NCI-H1105 (cell line): ENCODE data around the gene LGI4.

Experiments
- DNase-seq: peaks from one replicate; lab custom pipeline; 2025; lab: John Stamatoyannopoulos, UW

LGI4 gene

DNA sequence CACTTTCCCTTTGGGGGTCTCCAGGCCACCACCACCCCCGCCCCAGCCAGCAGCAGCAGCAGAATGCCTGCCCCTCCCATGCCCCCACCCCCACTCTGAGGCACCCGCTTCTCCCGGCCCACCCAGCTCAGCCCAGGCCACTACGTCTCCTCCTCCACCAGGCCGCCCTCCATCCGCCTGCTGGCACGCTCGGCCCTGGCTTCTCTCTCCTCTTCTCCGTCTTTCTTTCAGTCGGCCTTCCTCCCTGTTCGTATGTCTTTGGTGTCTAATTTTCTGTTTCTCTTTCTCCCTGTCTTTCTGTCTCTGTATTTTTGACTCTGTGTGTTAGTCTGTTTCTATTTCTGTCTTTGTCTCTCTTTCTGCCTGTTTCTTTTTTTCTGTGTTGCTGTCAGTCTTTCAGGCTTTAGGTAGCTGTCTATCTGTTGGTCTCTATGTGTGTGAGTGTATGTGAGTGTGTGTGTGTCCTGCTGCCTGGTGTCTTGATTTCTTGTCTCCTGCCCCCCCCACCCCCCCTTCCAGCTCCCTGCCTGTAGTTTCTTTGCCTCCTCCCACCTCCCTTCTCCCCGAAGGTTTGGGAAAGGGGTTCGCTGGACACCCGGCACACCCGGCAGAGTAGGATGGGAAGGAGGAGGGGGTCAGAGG, at the start of gene LGI4:
LGI4 (minus strand) TSS at position 459 of the 642 bp plus-strand sequence; CDS start at position 80, 379 bp downstream.
- DNase-seq, result no peak

DNA sequence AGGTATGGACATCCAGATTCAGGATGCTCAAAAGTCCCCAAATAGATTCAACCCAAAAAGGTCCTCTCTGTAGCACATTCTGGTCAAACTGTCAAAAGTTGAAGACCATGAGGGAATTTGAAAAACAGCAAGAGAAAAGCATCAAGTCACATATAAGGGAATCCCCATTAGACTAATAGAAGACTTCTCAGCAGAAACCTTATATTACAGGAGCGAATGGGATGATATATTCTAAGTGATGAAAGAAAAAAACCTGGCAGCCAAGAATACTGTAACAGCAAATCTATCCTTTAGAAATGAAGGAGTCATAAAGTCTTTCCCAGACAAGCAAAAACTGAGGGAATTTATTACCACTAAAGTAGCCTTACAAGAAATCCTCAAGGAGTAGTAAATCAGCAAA, 49.4 kb upstream of the LGI4 start:
- DNase-seq, result no peak

- no peak for DNase-seq
Observed at GRCh38 chr19:35181387-35181786, 46.5 kb upstream of the LGI4 start.

- DNase-seq, result no peak
Observed at GRCh38 chr19:35179830-35180229, 45.0 kb upstream of the LGI4 start.

DNA sequence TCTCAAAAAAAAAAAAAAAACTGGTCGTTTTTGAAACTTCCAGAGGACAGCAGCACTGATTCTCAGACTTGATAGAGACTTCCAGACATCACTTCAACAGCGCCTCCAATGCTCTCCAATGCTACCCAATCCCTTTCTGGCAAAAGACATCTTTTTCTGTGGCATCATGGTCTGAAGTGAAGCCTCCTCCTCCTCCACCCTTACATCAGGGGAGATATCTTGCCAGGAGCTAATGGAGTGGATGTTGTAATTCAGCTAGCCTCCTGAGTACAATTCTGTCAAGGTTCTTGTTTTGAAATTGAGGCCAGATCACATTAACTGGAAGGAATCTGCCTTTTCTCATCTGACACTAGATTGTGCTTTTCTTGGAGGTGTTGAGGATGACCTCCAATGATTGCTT, 43.8 kb upstream of the LGI4 start:
- DNase-seq, result no peak

GRCh38 chr19:35177377-35178274, 42.8 kb upstream of the LGI4 start:
- DNase-seq, result no peak

- no peak for DNase-seq
Observed at GRCh38 chr19:35176181-35176570, 41.3 kb upstream of the LGI4 start.

DNA sequence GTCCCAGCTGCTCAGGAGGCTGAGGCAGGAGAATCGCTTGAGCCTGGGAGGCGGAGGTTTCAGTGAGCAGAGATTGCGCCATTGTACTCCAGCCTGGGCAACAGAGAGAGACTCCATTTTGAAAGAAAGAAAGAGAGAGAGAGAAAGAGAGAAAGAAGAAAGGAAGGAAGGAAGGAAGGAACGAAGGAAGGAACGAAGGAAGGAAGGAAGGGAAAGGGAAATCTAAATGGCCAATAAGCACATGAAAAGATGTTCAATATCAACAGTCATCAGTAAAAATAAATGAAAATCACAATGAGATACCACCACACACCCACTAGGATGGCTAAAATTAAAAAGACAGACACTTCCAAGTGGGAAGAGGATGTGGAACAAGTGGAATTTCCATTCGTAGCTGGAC, 39.4 kb upstream of the LGI4 start:
- DNase-seq, result no peak

DNA sequence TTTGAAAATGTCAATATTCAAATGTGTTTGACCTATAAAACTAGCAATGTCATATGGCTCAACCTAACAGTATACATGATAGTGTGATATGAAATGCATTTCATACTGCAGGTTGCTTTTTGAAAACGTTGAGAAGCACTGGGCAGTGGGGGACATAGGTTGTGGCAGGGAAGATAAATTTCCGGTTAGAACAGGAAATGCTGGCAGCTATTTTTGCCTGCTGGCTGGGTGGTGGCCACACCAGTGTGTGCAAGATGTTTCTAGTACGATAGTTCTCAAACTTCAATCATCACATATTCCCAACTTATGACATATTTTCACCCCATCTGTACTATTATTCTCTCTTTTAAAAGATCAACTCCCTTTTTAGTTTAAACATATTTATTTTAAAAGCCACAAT, 36.9 kb upstream of the LGI4 start:
- no peak for DNase-seq

DNA sequence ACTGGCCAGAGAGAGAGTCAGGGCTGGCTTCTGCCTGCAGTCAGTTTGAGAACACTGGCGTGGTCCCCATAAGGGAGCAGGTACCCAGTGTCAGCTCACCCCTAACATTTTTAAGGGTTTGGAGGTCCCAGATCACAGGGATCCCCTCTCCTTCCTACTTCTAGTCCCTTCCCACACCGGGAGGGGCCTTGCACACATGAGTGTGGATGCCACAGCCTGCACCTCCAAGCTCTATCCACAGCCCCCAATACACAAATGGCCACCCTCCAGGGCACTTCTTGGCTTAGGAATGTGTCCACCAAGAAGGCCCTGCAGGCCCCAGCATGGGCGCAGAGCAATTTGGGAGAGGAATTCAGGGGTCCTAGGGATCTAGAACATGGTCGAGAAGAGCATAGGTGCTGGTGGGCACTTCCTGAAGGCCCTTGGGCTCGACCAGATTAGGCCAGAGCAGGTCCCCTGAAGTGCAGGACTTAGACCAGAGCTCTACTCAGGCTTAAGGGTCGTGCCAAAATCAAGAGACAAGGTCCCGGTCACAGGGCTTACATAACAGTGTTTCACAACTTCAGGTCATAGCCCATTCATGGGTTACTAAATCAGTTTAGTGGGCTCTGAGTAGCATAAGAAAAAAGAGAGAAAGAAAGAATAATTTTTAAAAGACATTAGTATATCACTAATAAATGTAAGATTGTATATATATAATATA, 35.7 kb upstream of the LGI4 start:
- no peak for DNase-seq

GRCh38 chr19:35169221-35169995, 34.5 kb upstream of the LGI4 start:
- no peak for DNase-seq

GRCh38 chr19:35168196-35168595, 33.3 kb upstream of the LGI4 start:
- DNase-seq, result no peak

DNA sequence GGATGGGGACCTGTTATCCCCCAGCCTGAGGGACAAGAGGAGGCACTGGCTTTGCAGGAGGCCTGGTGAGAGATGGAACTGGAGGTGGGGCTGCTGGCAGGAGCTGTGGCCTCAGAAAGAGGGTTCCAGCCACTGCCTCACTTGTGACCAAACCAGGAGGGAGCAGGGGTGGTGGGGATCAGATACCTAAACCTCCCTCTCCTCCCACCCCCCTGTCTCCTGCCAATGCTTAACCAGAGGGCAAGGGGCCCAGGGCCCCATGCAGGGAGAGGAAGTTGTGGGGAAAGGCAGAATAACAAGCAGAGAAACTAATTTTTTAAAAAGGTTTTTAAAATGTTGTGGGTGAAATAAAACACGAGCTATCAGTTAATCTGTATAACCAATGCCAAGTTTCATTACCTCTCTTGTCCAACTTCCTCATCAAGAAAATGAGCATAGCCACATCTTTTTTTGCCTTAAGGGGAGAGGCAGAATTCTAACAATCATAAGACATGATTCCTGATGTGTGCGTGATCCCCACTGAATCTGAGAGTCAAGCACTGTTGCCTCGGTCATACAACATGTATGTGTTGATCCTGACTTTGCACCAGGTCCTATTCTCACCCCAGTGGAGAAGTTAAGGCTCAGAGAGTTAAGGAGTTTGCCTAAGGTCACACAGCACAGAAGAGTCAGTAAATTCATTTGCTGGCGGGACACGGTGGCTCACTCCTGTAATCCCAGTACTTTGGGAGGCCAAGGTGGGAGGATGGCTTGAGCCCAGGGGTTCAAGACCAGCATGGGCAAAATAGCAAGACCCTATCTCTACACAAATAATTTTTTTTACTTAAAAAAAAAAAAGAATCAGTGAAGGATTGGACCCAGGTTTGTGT, 32.6 kb upstream of the LGI4 start:
- DNase-seq, result no peak

- DNase-seq, result no peak
Observed at GRCh38 chr19:35166100-35167063, 31.5 kb upstream of the LGI4 start.

GRCh38 chr19:35165200-35166058, 30.6 kb upstream of the LGI4 start:
- DNase-seq, result no peak

DNA sequence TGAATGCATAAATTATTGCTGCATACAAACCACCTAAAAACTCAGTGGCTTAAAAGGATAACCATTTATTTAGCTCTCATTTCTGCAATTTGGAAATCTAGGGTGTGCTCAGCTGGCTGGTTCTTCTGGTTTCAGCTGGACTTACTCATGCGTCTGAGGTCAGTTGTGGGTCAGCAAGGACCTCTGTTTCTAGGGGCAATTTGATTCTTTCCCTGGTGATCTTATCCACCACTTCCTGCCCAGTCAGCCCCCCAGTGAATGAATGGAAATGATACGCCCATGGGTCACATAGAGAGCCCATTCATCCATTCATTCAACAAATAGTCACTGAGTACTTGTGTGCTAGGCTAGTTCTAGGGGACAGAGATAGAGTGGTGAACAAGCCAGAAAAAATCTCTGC, 29.6 kb upstream of the LGI4 start:
- no peak for DNase-seq

- no peak for DNase-seq
Observed at GRCh38 chr19:35162471-35163326, 27.8 kb upstream of the LGI4 start.

- no peak for DNase-seq
Observed at GRCh38 chr19:35161434-35161743, 26.5 kb upstream of the LGI4 start.
